BE2C (cell line): Measurements from ENCODE around the gene RAP1GDS1.
A peak's percentile ranks its signal among the peaks of the same experiment; 100 is the strongest.

ENCODE experiments used
- DNase-seq: peaks from one replicate; pipeline ENCODE4 v3.0.0-alpha.2; 2020
- H3K27me3 ChIP-seq: fragments of 250-450 bp; sonication (Bioruptor Pico); 2 replicates; pipeline ENCODE4 v1.5.1; 2020; ENCODE audit warnings: mild to moderate bottlenecking
- H3K36me3 ChIP-seq: fragments of 250-450 bp; sonication (Bioruptor Pico); 2 replicates; pipeline ENCODE4 v1.5.1; 2020; ENCODE audit warnings: mild to moderate bottlenecking
- H3K4me1 ChIP-seq: fragments of 250-450 bp; sonication (Bioruptor Pico); 2 replicates; pipeline ENCODE4 v1.5.1; 2020
- H3K4me3 ChIP-seq: 2 replicates; pipeline ENCODE4 v1.5.1; 2011; ENCODE audit warnings: low read depth, low read length
- H3K9me3 ChIP-seq: fragments of 250-450 bp; sonication (Bioruptor Pico); 2 replicates; pipeline ENCODE4 v1.5.1; 2020
- TF ChIP-seq, protein P1 (sequence below): IDR thresholded peaks from 2 replicates; pipeline ENCODE4 v1.5.1; 2012; ENCODE audit warnings: mild to moderate bottlenecking, low read depth, low read length

Gene RAP1GDS1

DNA sequence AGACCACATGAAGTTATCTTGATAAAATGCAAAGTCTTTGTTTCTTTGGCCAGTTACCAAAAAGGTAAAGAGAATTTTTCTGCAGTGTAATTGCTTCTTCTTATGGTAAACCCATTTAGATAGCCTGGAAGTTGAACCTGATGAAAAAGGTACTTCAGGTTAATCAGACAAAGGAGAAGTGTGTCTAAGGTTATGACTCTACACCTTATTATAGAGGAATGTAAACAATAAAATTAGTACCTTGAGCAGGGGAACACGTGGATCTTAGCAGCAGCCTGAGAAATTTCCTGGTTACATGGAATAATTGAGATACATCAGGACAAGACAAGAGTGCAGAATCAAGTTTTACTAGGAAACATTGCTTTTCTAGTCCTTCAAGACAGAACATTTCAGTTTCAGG lies 70.8 kb downstream of the RAP1GDS1 start:
- Histone ChIP-seq H3K27me3 (no peaks in the 10 kb centered on the region), H3K36me3 (0 out of 2 replicates have a peak, but pooled peaks cover 3% of the 10 kb centered on the region), H3K9me3 (no peaks in the 10 kb centered on the region; the same call in 1 of the 2 replicates), H3K4me3 (no peak overlapping the region), H3K4me1 (no peaks in the 10 kb centered on the region)
- no peak for DNase-seq
- TF ChIP-seq, protein P1, sequence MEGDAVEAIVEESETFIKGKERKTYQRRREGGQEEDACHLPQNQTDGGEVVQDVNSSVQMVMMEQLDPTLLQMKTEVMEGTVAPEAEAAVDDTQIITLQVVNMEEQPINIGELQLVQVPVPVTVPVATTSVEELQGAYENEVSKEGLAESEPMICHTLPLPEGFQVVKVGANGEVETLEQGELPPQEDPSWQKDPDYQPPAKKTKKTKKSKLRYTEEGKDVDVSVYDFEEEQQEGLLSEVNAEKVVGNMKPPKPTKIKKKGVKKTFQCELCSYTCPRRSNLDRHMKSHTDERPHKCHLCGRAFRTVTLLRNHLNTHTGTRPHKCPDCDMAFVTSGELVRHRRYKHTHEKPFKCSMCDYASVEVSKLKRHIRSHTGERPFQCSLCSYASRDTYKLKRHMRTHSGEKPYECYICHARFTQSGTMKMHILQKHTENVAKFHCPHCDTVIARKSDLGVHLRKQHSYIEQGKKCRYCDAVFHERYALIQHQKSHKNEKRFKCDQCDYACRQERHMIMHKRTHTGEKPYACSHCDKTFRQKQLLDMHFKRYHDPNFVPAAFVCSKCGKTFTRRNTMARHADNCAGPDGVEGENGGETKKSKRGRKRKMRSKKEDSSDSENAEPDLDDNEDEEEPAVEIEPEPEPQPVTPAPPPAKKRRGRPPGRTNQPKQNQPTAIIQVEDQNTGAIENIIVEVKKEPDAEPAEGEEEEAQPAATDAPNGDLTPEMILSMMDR: no peak

DNA sequence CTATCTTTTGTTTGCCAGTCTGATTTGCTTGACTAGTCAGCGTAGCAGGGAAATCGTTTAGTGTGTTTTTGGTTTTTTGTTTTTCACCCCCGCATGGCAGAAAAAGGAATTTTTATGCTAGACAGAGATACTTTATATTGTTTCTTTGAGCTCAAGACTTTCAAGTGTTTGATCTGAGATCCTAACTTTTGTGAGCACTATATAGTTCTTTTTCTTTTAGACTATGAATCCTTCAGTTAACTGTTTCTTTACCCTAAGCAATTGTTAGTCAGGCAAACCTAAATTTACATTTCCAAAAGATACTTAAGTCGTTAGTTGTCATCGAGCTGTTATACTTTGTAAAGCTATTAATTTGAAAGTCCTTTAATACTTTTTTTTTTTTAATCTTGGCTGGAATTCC lies 73.3 kb downstream of the RAP1GDS1 start:
- TF ChIP-seq, protein P1: no peak
- no peaks in the 10 kb centered on the region; the same call in 1 of the 2 replicates for H3K9me3 ChIP-seq
- 0 out of 2 replicates have a peak, but pooled peaks cover 3% of the 10 kb centered on the region for H3K36me3 ChIP-seq
- no peak overlapping the region for H3K4me3 ChIP-seq
- H3K4me1 ChIP-seq: no peaks in the 10 kb centered on the region
- DNase-seq: no peak
- H3K27me3 ChIP-seq: no peaks in the 10 kb centered on the region

DNA sequence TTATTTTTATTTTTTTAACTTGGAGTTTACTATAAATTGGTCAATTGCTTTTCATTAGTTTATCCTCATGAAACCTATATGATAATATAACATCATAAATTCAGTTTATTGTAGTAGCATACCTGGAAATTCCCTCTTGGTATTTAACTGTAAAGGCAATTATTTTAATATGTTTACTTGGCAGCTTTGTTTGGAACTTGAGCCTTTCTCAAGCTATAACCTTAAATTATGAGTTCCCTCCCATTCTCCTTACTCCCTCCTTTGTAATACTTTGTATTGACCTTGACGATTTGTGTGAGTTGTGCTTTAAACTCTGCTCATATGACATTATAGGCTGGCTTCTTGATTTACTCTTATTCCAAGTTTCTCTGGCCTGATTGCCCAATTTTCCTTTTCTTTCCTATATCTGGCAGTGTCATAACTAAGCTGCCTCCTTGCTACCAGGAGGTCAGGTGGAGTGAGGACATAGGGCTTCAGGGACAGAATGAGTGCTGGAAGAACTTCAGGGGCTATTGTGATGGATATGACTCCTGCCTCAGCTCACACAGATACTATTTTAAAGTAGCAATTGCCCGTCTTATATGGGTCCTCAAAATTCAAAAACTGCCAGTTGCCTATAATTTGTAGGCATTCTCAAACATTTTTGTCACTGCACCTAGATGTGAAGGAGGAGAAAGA lies 77.7 kb downstream of the RAP1GDS1 start:
- Histone ChIP-seq H3K9me3 (no peaks in the 10 kb centered on the region), H3K36me3 (peaks cover 12% of the 10 kb centered on the region), H3K4me3 (no peak overlapping the region), H3K27me3 (no peaks in the 10 kb centered on the region), H3K4me1 (peaks cover 5% of the 10 kb centered on the region)
- no peak for DNase-seq
- TF ChIP-seq, protein P1: no peak

DNA sequence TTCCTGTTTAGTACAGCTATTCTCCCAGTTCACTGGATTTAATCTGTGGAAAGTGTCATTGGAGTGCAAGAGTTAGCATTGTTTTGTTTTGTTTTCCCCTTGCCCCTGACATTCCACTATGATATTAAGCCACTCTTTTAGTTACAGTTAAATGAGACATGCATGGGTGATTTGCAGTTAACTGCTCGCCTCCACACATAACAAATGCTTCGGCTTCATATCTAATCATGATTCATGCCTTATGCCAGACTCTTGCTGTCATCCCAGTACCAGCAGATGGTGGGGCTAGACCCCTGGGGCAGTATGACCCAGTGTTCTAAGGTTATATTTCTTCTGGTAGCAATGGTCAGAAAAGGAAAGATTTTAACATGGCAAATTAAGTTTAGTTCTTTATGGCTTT lies 80.1 kb downstream of the RAP1GDS1 start:
- H3K4me3 ChIP-seq: no peak overlapping the region
- no peaks in the 10 kb centered on the region for H3K9me3 ChIP-seq
- H3K27me3 ChIP-seq: no peaks in the 10 kb centered on the region
- peaks cover 13% of the 10 kb centered on the region for H3K36me3 ChIP-seq
- DNase-seq: peak; percentile 83
- H3K4me1 ChIP-seq: peaks cover 5% of the 10 kb centered on the region
- TF ChIP-seq, protein P1: peak; percentile 21; the same call in 1 of the 2 replicates

DNA sequence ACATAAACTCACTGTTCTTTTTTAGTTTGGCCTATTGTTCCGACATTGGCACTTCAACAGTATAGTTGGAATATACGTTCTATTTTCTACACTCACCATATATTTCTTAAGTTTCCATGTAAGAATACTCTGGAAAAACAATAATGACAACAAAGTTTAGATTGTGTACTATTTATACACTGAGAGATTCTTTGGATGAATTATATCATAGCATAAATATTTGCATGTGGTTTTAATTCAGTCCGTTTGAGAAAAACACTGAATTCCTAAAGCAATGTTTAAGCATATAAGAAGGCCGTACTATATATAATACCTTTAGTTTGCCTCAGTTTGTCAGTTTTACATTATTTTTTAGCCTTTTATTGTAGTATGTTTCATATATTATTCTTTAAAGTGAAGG lies 82.4 kb downstream of the RAP1GDS1 start:
- no peak for DNase-seq
- TF ChIP-seq, protein P1: no peak
- Histone ChIP-seq H3K27me3 (no peaks in the 10 kb centered on the region), H3K36me3 (peaks cover 13% of the 10 kb centered on the region), H3K4me1 (peaks cover 5% of the 10 kb centered on the region), H3K4me3 (no peak overlapping the region), H3K9me3 (no peaks in the 10 kb centered on the region)

DNA sequence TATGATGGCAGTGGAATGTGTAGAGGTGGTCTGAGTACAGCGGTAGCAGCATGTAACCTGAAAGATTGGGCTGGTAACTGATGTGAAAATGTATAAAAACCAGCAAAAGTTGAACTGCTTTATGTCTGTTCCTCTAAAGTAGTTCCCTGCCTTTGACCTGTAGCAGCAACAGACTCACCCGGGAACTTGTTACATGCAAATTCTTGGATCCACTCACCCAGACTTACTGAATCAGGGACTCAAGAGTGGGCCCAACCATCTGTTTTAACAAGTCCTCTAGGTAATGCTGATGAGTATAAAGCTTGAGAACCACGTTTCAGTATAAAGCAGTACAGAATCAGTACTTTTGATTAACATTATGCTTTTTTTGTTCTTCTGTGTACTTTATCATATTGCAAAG lies 84.7 kb downstream of the RAP1GDS1 start:
- Histone ChIP-seq H3K4me1 (peaks cover 5% of the 10 kb centered on the region), H3K4me3 (no peak overlapping the region), H3K36me3 (peaks cover 13% of the 10 kb centered on the region), H3K27me3 (no peaks in the 10 kb centered on the region), H3K9me3 (no peaks in the 10 kb centered on the region)
- no peak for DNase-seq
- TF ChIP-seq, protein P1: no peak
